ENCODE data around the gene FOXL2NB.

FOXL2NB gene

DNA sequence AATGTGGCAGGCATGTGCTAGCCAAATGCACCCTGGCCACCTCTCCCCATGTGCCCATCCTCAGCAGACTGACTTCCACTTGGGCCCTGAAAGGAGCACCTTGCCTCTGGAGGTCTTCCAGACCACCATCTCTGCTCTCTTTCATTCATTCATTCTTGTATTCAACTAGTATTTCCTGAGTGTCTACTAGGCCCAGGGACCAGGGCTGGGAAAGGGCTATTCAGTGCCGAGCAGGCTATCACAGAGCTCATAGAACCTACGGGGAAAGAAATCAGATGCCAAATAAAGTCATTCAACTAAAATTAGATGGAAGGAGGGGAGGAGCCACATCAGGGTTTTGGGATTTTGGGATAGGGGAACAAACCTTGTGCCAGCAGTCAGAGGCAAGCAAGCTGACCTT lies 40.2 kb downstream of the FOXL2NB start:
- no peaks in the 10 kb centered on the region for H3K36me3 ChIP-seq (ENCODE audit: insufficient read depth, low read length)
- H3K79me2 ChIP-seq (ENCODE audit: insufficient read depth, low read length), result no peaks in the 10 kb centered on the region
- no peak overlapping the region for H2AFZ ChIP-seq (ENCODE audit: low read length)
- no peaks in the 10 kb centered on the region for H3F3A ChIP-seq (ENCODE audit: insufficient read depth, low read length)
- no peaks in the 10 kb centered on the region for H3K27me3 ChIP-seq (ENCODE audit: insufficient read depth, low read length)
- H3K9me3 ChIP-seq (ENCODE audit: low read length), result no peaks in the 10 kb centered on the region
- H4K20me1 ChIP-seq (ENCODE audit: insufficient read depth, low read length), result no peaks in the 10 kb centered on the region
- no peaks in the 10 kb centered on the region for H3K9me2 ChIP-seq (ENCODE audit: low read depth, low read length)
- no peak overlapping the region for H3K27ac ChIP-seq (ENCODE audit: low read depth, low read length, poor library complexity, severe bottlenecking)
- no peak overlapping the region for H3K4me3 ChIP-seq (ENCODE audit: low read depth, low read length, poor library complexity, severe bottlenecking)
- no peak overlapping the region for H3K9ac ChIP-seq (ENCODE audit: low read length)
- no peak overlapping the region for H3K4me2 ChIP-seq (ENCODE audit: low read length)
- no peak for TF ChIP-seq EZH2 (IDR thresholded peaks at IDR 0.05; ENCODE audit: borderline replicate concordance, low read length)
- TF ChIP-seq, protein P1, sequence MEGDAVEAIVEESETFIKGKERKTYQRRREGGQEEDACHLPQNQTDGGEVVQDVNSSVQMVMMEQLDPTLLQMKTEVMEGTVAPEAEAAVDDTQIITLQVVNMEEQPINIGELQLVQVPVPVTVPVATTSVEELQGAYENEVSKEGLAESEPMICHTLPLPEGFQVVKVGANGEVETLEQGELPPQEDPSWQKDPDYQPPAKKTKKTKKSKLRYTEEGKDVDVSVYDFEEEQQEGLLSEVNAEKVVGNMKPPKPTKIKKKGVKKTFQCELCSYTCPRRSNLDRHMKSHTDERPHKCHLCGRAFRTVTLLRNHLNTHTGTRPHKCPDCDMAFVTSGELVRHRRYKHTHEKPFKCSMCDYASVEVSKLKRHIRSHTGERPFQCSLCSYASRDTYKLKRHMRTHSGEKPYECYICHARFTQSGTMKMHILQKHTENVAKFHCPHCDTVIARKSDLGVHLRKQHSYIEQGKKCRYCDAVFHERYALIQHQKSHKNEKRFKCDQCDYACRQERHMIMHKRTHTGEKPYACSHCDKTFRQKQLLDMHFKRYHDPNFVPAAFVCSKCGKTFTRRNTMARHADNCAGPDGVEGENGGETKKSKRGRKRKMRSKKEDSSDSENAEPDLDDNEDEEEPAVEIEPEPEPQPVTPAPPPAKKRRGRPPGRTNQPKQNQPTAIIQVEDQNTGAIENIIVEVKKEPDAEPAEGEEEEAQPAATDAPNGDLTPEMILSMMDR (IDR thresholded peaks at IDR 0.05; ENCODE audit: low read length), result no peak
- H3K4me1 ChIP-seq (ENCODE audit: insufficient read depth, low read length, severe bottlenecking), result no peaks in the 10 kb centered on the region

DNA sequence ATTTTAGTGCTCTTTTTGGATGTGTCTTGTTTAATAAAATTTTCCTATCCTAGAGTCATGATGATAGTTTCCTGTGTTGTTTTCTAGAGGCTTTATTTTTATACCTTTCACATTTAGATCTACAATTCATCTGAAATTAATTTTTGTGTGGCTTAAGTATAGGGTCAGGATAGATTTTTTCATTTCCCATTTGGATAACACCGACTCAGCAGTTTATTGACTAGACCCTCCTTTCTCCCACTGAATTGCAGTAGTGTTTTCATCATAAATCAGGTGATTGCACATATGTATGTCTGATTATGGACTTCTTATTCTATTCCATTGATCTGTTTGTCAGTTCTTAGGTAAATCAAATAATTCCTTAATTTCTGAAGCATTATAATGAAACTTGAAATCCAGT lies 48.7 kb downstream of the FOXL2NB start:
- Histone ChIP-seq H4K20me1 (ENCODE audit: insufficient read depth, low read length) (no peaks in the 10 kb centered on the region), H3K9ac (ENCODE audit: low read length) (no peak overlapping the region), H2AFZ (ENCODE audit: low read length) (no peak overlapping the region), H3K4me2 (ENCODE audit: low read length) (no peak overlapping the region), H3K9me2 (ENCODE audit: low read depth, low read length) (no peaks in the 10 kb centered on the region), H3K36me3 (ENCODE audit: insufficient read depth, low read length) (no peaks in the 10 kb centered on the region), H3K9me3 (ENCODE audit: low read length) (no peaks in the 10 kb centered on the region), H3K27me3 (ENCODE audit: insufficient read depth, low read length) (no peaks in the 10 kb centered on the region), H3K27ac (ENCODE audit: low read depth, low read length, poor library complexity, severe bottlenecking) (no peak overlapping the region), H3K79me2 (ENCODE audit: insufficient read depth, low read length) (no peaks in the 10 kb centered on the region), H3K4me3 (ENCODE audit: low read depth, low read length, poor library complexity, severe bottlenecking) (no peak overlapping the region), H3K4me1 (ENCODE audit: insufficient read depth, low read length, severe bottlenecking) (no peaks in the 10 kb centered on the region), H3F3A (ENCODE audit: insufficient read depth, low read length) (no peaks in the 10 kb centered on the region)
- TF ChIP-seq EZH2 (IDR thresholded peaks at IDR 0.05; ENCODE audit: borderline replicate concordance, low read length), result no peak
- TF ChIP-seq, protein P1 (IDR thresholded peaks at IDR 0.05; ENCODE audit: low read length), result no peak

Data from OCI-LY1 (cell line).